Panc1 (cell line): ENCODE measurements around the gene TCTN1. TPM values are rescaled to one million over a fixed set of nuclear protein-coding genes. Genes with fewer than 3 reads are reported as not detected.

Experiments
- ATAC-seq: fragments of 200-7000 bp; cut with Tn5 transposase; 2 replicates; pipeline ENCODE4 v1.9.1; 2020; ENCODE audit warnings: mild to moderate bottlenecking, moderate library complexity
- Bru-seq: library from RNA; stranded (reverse); fragments of 400-500 nt; gene quantifications from one replicate; lab custom pipeline; 2021; lab: Mats Ljungman, UMichigan
- BruChase-seq, 2 experiments: library from RNA; stranded (reverse); fragments of 400-500 nt; gene quantifications; one replicate each; lab custom pipeline; 2021; lab: Mats Ljungman, UMichigan
- BruUV-seq: library from RNA; stranded (reverse); fragments of 400-500 nt; replicated peaks from 2 replicates; lab custom pipeline; 2021; lab: Mats Ljungman, UMichigan
- CTCF ChIA-PET: fragments of 300-600 bp; sonication (Branson Sonifier 250); formaldehyde crosslinking; loops from one replicate; lab custom pipeline; 2022; ENCODE audit warnings: antibody characterized with exemption; lab: Charles Lee
- POLR2A ChIA-PET: fragments of 300-600 bp; sonication (Branson Sonifier 250); formaldehyde crosslinking; loops from one replicate; lab custom pipeline; 2022; ENCODE audit warnings: antibody characterized with exemption; lab: Charles Lee
- DNase-seq: peaks from one replicate; pipeline ENCODE4 v3.0.0-alpha.2; 2010; ENCODE audit warnings: low read depth, low spot score
- H3K27ac ChIP-seq: 2 replicates; pipeline ENCODE4 v1.5.1; 2011; ENCODE audit warnings: mild to moderate bottlenecking, low read length, inconsistent platforms
- H3K27me3 ChIP-seq: fragments of 200-500 bp; sonication (Bioruptor generic); 2 replicates; pipeline ENCODE4 v1.6.0; 2014; ENCODE audit warnings: low read length, inconsistent platforms; ENCODE audit not compliant: control insufficient read depth, insufficient read depth
- H3K36me3 ChIP-seq: fragments of 200-500 bp; sonication (Bioruptor generic); 2 replicates; pipeline ENCODE4 v1.5.1; 2014; ENCODE audit warnings: inconsistent platforms, mild to moderate bottlenecking, low read length, moderate library complexity; ENCODE audit not compliant: control insufficient read depth, insufficient read depth
- H3K4me1 ChIP-seq: 2 replicates; pipeline ENCODE4 v1.5.1; 2011; ENCODE audit warnings: inconsistent platforms, mild to moderate bottlenecking, low read length, moderate library complexity; ENCODE audit not compliant: control insufficient read depth, insufficient read depth
- H3K4me3 ChIP-seq, 2 experiments: 2 replicates each; pipeline ENCODE4 v1.5.1; 2011 to 2012; ENCODE audit warnings: low read depth in 2 of 2, low read length in 2 of 2, mild to moderate bottlenecking in 2 of 2, inconsistent platforms in 1 of 2, moderate library complexity in 1 of 2
- H3K9me3 ChIP-seq: fragments of 200-500 bp; sonication (Bioruptor generic); 2 replicates; pipeline ENCODE4 v1.5.1; 2014; ENCODE audit warnings: low read depth, mild to moderate bottlenecking, inconsistent platforms, low read length, moderate library complexity; ENCODE audit not compliant: control insufficient read depth, insufficient read depth
- CTCF ChIP-seq: fragments of 450-650 bp; IDR thresholded peaks from 2 replicates; pipeline ENCODE4 v1.5.1; 2017; ENCODE audit warnings: mild to moderate bottlenecking
- POLR2AphosphoS5 ChIP-seq: IDR thresholded peaks from 2 replicates; pipeline ENCODE4 v1.6.1; 2012; ENCODE audit warnings: mild to moderate bottlenecking, low read depth, low read length, moderate library complexity
- REST ChIP-seq, 2 experiments: IDR thresholded peaks; 2 replicates each; pipeline ENCODE4 v1.6.1; 2011 to 2012; ENCODE audit warnings: low read depth in 2 of 2, control low read depth in 1 of 2, low read length in 1 of 2, mild to moderate bottlenecking in 1 of 2, moderate library complexity in 1 of 2; ENCODE audit not compliant: insufficient read depth in 1 of 2
- SIN3A ChIP-seq: IDR thresholded peaks from 2 replicates; pipeline ENCODE4 v1.6.1; 2012; ENCODE audit warnings: low read depth, mild to moderate bottlenecking, low read length, moderate library complexity, borderline replicate concordance; ENCODE audit not compliant: insufficient read depth
- TCF7L2 ChIP-seq: IDR thresholded peaks from 2 replicates; pipeline ENCODE4 v1.6.1; 2011; ENCODE audit warnings: mild to moderate bottlenecking, low read depth, low read length, inconsistent platforms
- in situ Hi-C: cut with HindIII; loops from 2 replicates; pipeline ENCODE4 v1.10.0; 2016; ENCODE audit warnings: low sequenced_read_pairs, low pct_unique_long_range_greater_than_20kb
- intact Hi-C: fragments of 100-400 bp; cut with micrococcal nuclease; formaldehyde crosslinking; loops from one replicate; pipeline ENCODE4 v1.10.0; 2022; ENCODE audit not compliant: unreplicated experiment
- long read RNA-seq: library from polyadenylated mRNA; unstranded; transcript quantifications from one replicate; pipeline ENCODE4 v2.0.0, GENCODE V29; 2021; ENCODE audit not compliant: unreplicated experiment
- polyA plus RNA-seq: library from polyadenylated mRNA; unstranded; fragments of >200 nt; gene quantifications from one replicate; pipeline ENCODE4 v1.2.1, GENCODE V29; 2012; ENCODE audit warnings: missing spikeins; ENCODE audit not compliant: insufficient read length
- total RNA-seq: library from RNA; stranded (reverse); gene quantifications from one replicate; pipeline ENCODE4 v1.2.1, GENCODE V29; 2021; ENCODE audit not compliant: unreplicated experiment

The TCTN1 gene
- 28.5 TPM for total RNA-seq
- 22.4 TPM for polyA plus RNA-seq
- percentile 52 among the genes with signal in this experiment for Bru-seq, nascent RNA
- percentile 60 among the genes with signal in this experiment for BruChase-seq, experiment 1, labeled RNA remaining after a 2-hour chase
- BruChase-seq, experiment 2, labeled RNA remaining after a 6-hour chase = percentile 55 among the genes with signal in this experiment
- long read RNA-seq, full-length matches to known transcripts = 21 of 34 reads
- long read RNA-seq, partial matches to known transcripts = 1 of 34 reads
- long read RNA-seq, other reads (novel, unspliced or antisense) = 12 of 34 reads

GRCh38 chr12:110613771-110614684, at the start of gene TCTN1:
TCTN1 (plus strand) TSS chr12:110614129; CDS start chr12:110614183, 54 bp downstream.
- Histone ChIP-seq H3K4me3 (peak within 1 kb of the TSS; percentile 66 to 81), H3K36me3 (no peaks in the 10 kb centered on the region), H3K27ac (peak within 1 kb of the TSS; percentile 78), H3K4me1 (0 out of 2 replicates have a peak, but pooled peaks cover 3% of the 10 kb centered on the region), H3K27me3 (no peaks in the 10 kb centered on the region), H3K9me3 (no peaks in the 10 kb centered on the region)
- no peak for TF ChIP-seq CTCF
- peak; percentile 76; the same call in 1 of the 2 replicates for TF ChIP-seq SIN3A
- TF ChIP-seq TCF7L2 = no peak
- TF ChIP-seq POLR2AphosphoS5 = peak; percentile 84
- peak in 1 of 2 experiments; percentile 72; a peak in 2 of 4 replicates for TF ChIP-seq REST (IDR thresholded peaks at IDR 0.05; ENCODE audit: insufficient read depth in 1 of 2, low read depth in 2 of 2, low read length in 1 of 2)
- in situ Hi-C loops = no loop called here
- DNase-seq = peak; percentile 64
- ChIA-PET CTCF (interaction anchor here (0.8 kb wide), 1 partner anchor 146 kb away, joined by 3 read pairs; the partner anchor contains the start of gene GPN3), POLR2A (interaction anchor here (0.5 to 1.0 kb wide), 6 partner anchors 13 to 287 kb away, joined by 3 to 7 read pairs (median 3); no protein-coding TSS in a partner anchor)
- intact Hi-C loops = loop anchor here (10.0 kb wide), 1 partner anchor 81 kb away; no protein-coding TSS in a partner anchor
- TSS peak; percentile 79 for BruUV-seq
- ATAC-seq = peak; percentile 100

- in situ Hi-C loops = no loop called here
- H3K36me3 ChIP-seq = no peaks in the 10 kb centered on the region
- no peaks in the 10 kb centered on the region for H3K9me3 ChIP-seq
- no peak for TF ChIP-seq REST (IDR thresholded peaks at IDR 0.05; ENCODE audit: insufficient read depth in 1 of 2, low read depth in 2 of 2, low read length in 1 of 2)
- TF ChIP-seq TCF7L2 = no peak
- TF ChIP-seq CTCF = no peak
- no peak for TF ChIP-seq SIN3A
- TF ChIP-seq POLR2AphosphoS5 = no peak
- no TSS peak for BruUV-seq
- H3K4me1 ChIP-seq = peaks cover 19% of the 10 kb centered on the region; the same call in 1 of the 2 replicates
- DNase-seq (no peak), ATAC-seq (no peak)
- intact Hi-C loops = no loop called here
- ChIA-PET POLR2A (no interaction called here), CTCF (interaction anchor here (0.6 kb wide), 1 partner anchor 33 kb away, joined by 3 read pairs; no protein-coding TSS in a partner anchor)
- no peaks in the 10 kb centered on the region for H3K27me3 ChIP-seq
- H3K4me3 ChIP-seq = no peak overlapping the region
- no peak overlapping the region for H3K27ac ChIP-seq
Observed at GRCh38 chr12:110564471-110564991, 49.4 kb upstream of the TCTN1 start.
